Stimulated activated CD4-positive, alpha-beta T cell treated with anti-CD3 and anti-CD28 coated beads, Interleukin-1b, Interleukin-23, amount 100 ng/mL, for 24 hours (primary cell): ENCODE data around the gene ARID5A.

Experiments
- DNase-seq, 4 experiments: peaks; one replicate each; pipeline ENCODE4 v3.0.0-alpha.2; 2020; ENCODE audit warnings: low read depth in 4 of 4, low spot score in 1 of 4

ARID5A gene

GRCh38 chr2:96594691-96595152, 58.2 kb downstream of the ARID5A start:
- DNase-seq = no peak

- DNase-seq = no peak
Measured at GRCh38 chr2:96596596-96596995, 60.0 kb downstream of the ARID5A start.

GRCh38 chr2:96599941-96600340, 63.4 kb downstream of the ARID5A start:
- no peak for DNase-seq

GRCh38 chr2:96601382-96602292, 65.1 kb downstream of the ARID5A start:
- DNase-seq = no peak
